Measurements from ENCODE around the gene HDAC9. TPM values are rescaled to one million over a fixed set of nuclear protein-coding genes. Genes with fewer than 3 reads are reported as not detected.

Gene HDAC9
- total and polyA plus RNA-seq, 7 experiments from 2014 or later: 0.08 to 32.1 (median 0.30) TPM

DNA sequence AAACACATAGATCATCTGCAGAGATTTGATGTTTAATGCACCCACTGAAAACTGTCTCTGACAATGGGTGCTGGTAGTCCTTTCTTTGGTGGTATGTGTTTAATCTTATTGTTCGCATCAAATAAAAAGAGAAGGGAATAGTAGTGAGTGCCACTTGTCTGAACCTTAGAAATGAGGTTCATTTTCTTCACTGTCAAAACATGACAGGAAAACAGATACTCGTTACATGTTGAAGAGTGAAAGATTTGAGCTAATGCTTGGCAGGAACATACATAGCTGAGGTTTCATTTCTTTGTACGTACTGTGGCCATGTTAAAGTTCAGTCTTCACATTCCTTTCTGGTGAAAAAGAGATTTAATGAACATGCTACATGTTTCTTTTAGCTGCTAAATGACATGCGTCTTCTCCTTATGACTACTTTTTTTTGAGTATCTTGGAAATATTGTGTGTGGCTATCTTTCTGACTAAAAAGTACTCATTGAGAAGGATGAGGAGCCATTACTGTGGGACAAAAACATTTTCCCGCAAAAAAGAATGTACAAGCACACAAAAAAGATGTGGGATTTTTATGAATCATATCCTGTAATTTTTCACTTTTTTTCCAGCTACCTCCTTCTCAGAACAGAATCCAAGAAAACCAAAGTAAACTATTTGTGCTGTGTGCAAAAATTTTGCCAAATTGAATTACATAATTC is 513.8 kb downstream of the HDAC9 start:
- Histone ChIP-seq H3K4me1 (ENCODE audit: control insufficient read depth in 2 of 2, insufficient read depth in 2 of 2, low read length in 2 of 2) (no peaks in the 10 kb centered on the region), H3K27me3 (ENCODE audit: control insufficient read depth in 2 of 2, insufficient read depth in 2 of 2, low read length in 2 of 2) (no peaks in the 10 kb centered on the region), H3K27ac (ENCODE audit: low read depth, low read length) (no peak overlapping the region), H3K4me3 (ENCODE audit: low read length) (no peak overlapping the region), H3K36me3 (ENCODE audit: control insufficient read depth in 2 of 3, insufficient read depth in 3 of 3, low read length in 3 of 3) (no peaks in the 10 kb centered on the region), H3K9me3 (ENCODE audit: control insufficient read depth in 2 of 3, low read length in 3 of 3) (peaks cover 0 to 4% (median 0%) of the 10 kb centered on the region in 3 experiments)
- no peak overlapping the region for H3K4me3 Mint-ChIP-seq
- DNase-seq (no peak), ATAC-seq (no peak)
- H3K27ac Mint-ChIP-seq: no peak overlapping the region
- H3K36me3 Mint-ChIP-seq: no peaks in the 10 kb centered on the region
- ChIA-PET CTCF (no interaction called here), POLR2A (no interaction called here)
- peaks cover 0 to 19% (median 5%) of the 10 kb centered on the region in 11 donors for H3K9me3 Mint-ChIP-seq
- no peaks in the 10 kb centered on the region for H3K4me1 Mint-ChIP-seq
- intact Hi-C loops (cut with micrococcal nuclease): no loop called here
- no peaks in the 10 kb centered on the region for H3K27me3 Mint-ChIP-seq

DNA sequence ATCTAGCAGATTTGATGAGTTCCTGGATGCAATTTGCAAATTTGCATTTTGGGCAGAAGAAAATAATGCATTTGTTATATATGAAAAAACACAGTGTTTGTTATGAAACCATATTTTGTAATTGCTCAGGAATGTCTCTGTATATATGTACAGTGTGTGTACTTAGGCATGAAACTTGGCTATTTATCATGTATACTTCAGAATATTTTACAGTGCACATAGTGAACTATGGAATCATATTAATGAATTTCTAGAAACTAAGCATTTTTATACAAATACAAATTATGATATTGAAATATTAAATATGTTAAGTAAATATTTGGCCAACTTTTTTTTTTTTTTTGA is 514.4 kb downstream of the HDAC9 start:
- no peaks in the 10 kb centered on the region for H3K4me1 ChIP-seq (ENCODE audit: control insufficient read depth in 2 of 2, insufficient read depth in 2 of 2, low read length in 2 of 2)
- DNase-seq (no peak), ATAC-seq (no peak)
- H3K27me3 ChIP-seq (ENCODE audit: control insufficient read depth in 2 of 2, insufficient read depth in 2 of 2, low read length in 2 of 2): no peaks in the 10 kb centered on the region
- Mint-ChIP-seq H3K27ac (no peak overlapping the region), H3K4me1 (no peaks in the 10 kb centered on the region), H3K4me3 (no peak overlapping the region), H3K36me3 (no peaks in the 10 kb centered on the region), H3K9me3 (peaks cover 0 to 24% (median 6%) of the 10 kb centered on the region in 11 donors), H3K27me3 (no peaks in the 10 kb centered on the region)
- ChIA-PET CTCF (no interaction called here), POLR2A (no interaction called here)
- no peak overlapping the region for H3K27ac ChIP-seq (ENCODE audit: low read depth, low read length)
- no peaks in the 10 kb centered on the region for H3K36me3 ChIP-seq (ENCODE audit: control insufficient read depth in 2 of 3, insufficient read depth in 3 of 3, low read length in 3 of 3)
- intact Hi-C loops (cut with micrococcal nuclease): no loop called here
- H3K4me3 ChIP-seq (ENCODE audit: low read length): no peak overlapping the region
- peaks cover 0 to 4% (median 0%) of the 10 kb centered on the region in 3 experiments for H3K9me3 ChIP-seq (ENCODE audit: control insufficient read depth in 2 of 3, low read length in 3 of 3)

DNA sequence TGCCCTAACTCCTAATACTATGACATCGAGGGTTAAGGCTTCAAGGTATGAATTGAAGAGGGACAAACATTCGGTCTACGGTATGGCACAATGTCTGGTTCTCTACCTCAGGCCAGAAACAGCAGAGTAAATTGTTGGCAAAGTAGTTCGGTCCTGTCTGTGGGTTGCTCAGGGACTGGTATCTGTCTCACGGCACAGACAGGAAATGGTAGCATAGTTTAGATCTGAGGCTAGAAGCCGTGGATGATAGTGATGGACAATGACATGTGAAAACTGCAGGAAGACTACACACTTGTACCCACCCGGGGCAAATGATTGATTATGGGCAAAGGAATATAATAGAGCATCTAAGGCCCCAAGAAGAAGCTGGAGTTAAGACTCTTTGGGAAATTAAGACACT is 515.7 kb downstream of the HDAC9 start:
- Mint-ChIP-seq H3K4me3 (no peak overlapping the region), H3K27ac (no peak overlapping the region), H3K9me3 (peaks cover 0 to 32% (median 7%) of the 10 kb centered on the region in 11 donors), H3K36me3 (no peaks in the 10 kb centered on the region), H3K4me1 (no peaks in the 10 kb centered on the region), H3K27me3 (no peaks in the 10 kb centered on the region)
- Histone ChIP-seq H3K4me1 (ENCODE audit: control insufficient read depth in 2 of 2, insufficient read depth in 2 of 2, low read length in 2 of 2) (no peaks in the 10 kb centered on the region), H3K27ac (ENCODE audit: low read depth, low read length) (no peak overlapping the region), H3K27me3 (ENCODE audit: control insufficient read depth in 2 of 2, insufficient read depth in 2 of 2, low read length in 2 of 2) (no peaks in the 10 kb centered on the region), H3K4me3 (ENCODE audit: low read length) (no peak overlapping the region), H3K36me3 (ENCODE audit: control insufficient read depth in 2 of 3, insufficient read depth in 3 of 3, low read length in 3 of 3) (no peaks in the 10 kb centered on the region), H3K9me3 (ENCODE audit: control insufficient read depth in 2 of 3, low read length in 3 of 3) (peaks cover 0 to 4% (median 0%) of the 10 kb centered on the region in 3 experiments)
- no peak for DNase-seq
- ATAC-seq: no peak
- ChIA-PET POLR2A (no interaction called here), CTCF (no interaction called here)
- intact Hi-C loops (cut with micrococcal nuclease): no loop called here

DNA sequence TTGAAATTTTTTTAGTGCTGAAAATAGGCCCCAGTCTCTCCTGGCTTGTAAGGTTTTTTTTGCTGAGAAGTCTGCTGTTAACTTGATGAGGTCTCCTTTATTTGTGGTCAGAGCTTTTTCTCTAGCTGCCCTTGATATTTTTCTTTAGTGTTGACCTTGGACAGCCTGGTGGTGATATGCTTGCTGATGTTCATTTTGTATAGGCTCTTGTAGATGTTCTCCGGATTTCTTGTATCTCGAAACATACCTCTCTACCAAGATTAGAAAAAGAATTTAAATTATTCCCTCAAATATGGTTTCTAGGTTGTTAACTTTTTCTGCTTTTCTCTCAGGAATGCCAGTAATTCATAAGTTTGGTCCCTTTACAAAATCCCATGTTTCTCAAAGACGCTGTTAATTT is 519.5 kb downstream of the HDAC9 start:
- no peak overlapping the region for H3K27ac ChIP-seq (ENCODE audit: low read depth, low read length)
- H3K36me3 ChIP-seq (ENCODE audit: control insufficient read depth in 2 of 3, insufficient read depth in 3 of 3, low read length in 3 of 3): no peaks in the 10 kb centered on the region
- H3K4me1 ChIP-seq (ENCODE audit: control insufficient read depth in 2 of 2, insufficient read depth in 2 of 2, low read length in 2 of 2): no peaks in the 10 kb centered on the region
- no peak overlapping the region for H3K4me3 Mint-ChIP-seq
- no peaks in the 10 kb centered on the region for H3K36me3 Mint-ChIP-seq
- no peak overlapping the region for H3K4me3 ChIP-seq (ENCODE audit: low read length)
- CTCF ChIA-PET: no interaction called here
- H3K27me3 ChIP-seq (ENCODE audit: control insufficient read depth in 2 of 2, insufficient read depth in 2 of 2, low read length in 2 of 2): no peaks in the 10 kb centered on the region
- ATAC-seq: no peak
- H3K9me3 ChIP-seq (ENCODE audit: control insufficient read depth in 2 of 3, low read length in 3 of 3): peaks cover 0 to 4% (median 0%) of the 10 kb centered on the region in 3 experiments
- H3K27ac Mint-ChIP-seq: no peak overlapping the region
- DNase-seq: no peak
- H3K4me1 Mint-ChIP-seq: no peaks in the 10 kb centered on the region
- intact Hi-C loops (cut with micrococcal nuclease): no loop called here
- POLR2A ChIA-PET: no interaction called here
- H3K27me3 Mint-ChIP-seq: no peaks in the 10 kb centered on the region
- H3K9me3 Mint-ChIP-seq: peaks cover 0 to 43% (median 9%) of the 10 kb centered on the region in 11 donors

GRCh38 chr7:19016140-19016539 is 520.6 kb downstream of the HDAC9 start:
- H3K27me3 Mint-ChIP-seq: no peaks in the 10 kb centered on the region
- no peak for DNase-seq
- no peaks in the 10 kb centered on the region for H3K4me1 ChIP-seq (ENCODE audit: control insufficient read depth in 2 of 2, insufficient read depth in 2 of 2, low read length in 2 of 2)
- no peak for ATAC-seq
- H3K9me3 ChIP-seq (ENCODE audit: control insufficient read depth in 2 of 3, low read length in 3 of 3): peaks cover 0 to 3% (median 0%) of the 10 kb centered on the region in 3 experiments
- POLR2A ChIA-PET: no interaction called here
- no peak overlapping the region for H3K4me3 Mint-ChIP-seq
- CTCF ChIA-PET: no interaction called here
- H3K27me3 ChIP-seq (ENCODE audit: control insufficient read depth in 2 of 2, insufficient read depth in 2 of 2, low read length in 2 of 2): no peaks in the 10 kb centered on the region
- no peaks in the 10 kb centered on the region for H3K4me1 Mint-ChIP-seq
- H3K9me3 Mint-ChIP-seq: peaks cover 0 to 39% (median 9%) of the 10 kb centered on the region in 11 donors
- intact Hi-C loops (cut with micrococcal nuclease): no loop called here
- H3K4me3 ChIP-seq (ENCODE audit: low read length): no peak overlapping the region
- no peak overlapping the region for H3K27ac ChIP-seq (ENCODE audit: low read depth, low read length)
- no peak overlapping the region for H3K27ac Mint-ChIP-seq
- H3K36me3 Mint-ChIP-seq: no peaks in the 10 kb centered on the region
- H3K36me3 ChIP-seq (ENCODE audit: control insufficient read depth in 2 of 3, insufficient read depth in 3 of 3, low read length in 3 of 3): no peaks in the 10 kb centered on the region

DNA sequence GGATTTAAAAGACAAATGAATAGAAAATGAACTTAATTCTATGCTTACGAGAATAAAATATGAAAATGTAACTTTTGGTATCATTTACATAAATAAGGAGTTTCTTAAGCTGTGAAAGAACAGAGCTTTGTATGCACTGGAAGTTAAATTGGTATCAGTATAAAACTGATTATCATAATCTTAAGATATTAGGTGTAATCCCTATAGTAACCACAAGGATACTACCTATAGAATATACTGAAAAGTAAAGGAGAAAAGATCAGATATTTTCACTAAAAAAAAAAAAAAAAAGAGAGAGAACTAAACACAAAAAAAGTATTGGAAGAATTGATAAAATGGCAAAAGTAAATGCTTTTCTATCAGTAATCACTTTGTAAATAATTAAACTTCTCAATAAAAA is 521.8 kb downstream of the HDAC9 start:
- Mint-ChIP-seq H3K9me3 (peaks cover 0 to 39% (median 9%) of the 10 kb centered on the region in 11 donors), H3K27me3 (no peaks in the 10 kb centered on the region), H3K4me3 (no peak overlapping the region), H3K27ac (no peak overlapping the region), H3K36me3 (no peaks in the 10 kb centered on the region), H3K4me1 (no peaks in the 10 kb centered on the region)
- Histone ChIP-seq H3K27ac (ENCODE audit: low read depth, low read length) (no peak overlapping the region), H3K4me1 (ENCODE audit: control insufficient read depth in 2 of 2, insufficient read depth in 2 of 2, low read length in 2 of 2) (no peaks in the 10 kb centered on the region), H3K9me3 (ENCODE audit: control insufficient read depth in 2 of 3, low read length in 3 of 3) (no peaks in the 10 kb centered on the region), H3K36me3 (ENCODE audit: control insufficient read depth in 2 of 3, insufficient read depth in 3 of 3, low read length in 3 of 3) (no peaks in the 10 kb centered on the region), H3K4me3 (ENCODE audit: low read length) (no peak overlapping the region), H3K27me3 (ENCODE audit: control insufficient read depth in 2 of 2, insufficient read depth in 2 of 2, low read length in 2 of 2) (no peaks in the 10 kb centered on the region)
- DNase-seq (no peak), ATAC-seq (no peak)
- POLR2A ChIA-PET: no interaction called here
- intact Hi-C loops (cut with micrococcal nuclease): no loop called here
- CTCF ChIA-PET: interaction anchor here (0.7 kb wide), 1 partner anchor 129 kb away, joined by 3 read pairs; no protein-coding TSS in a partner anchor

DNA sequence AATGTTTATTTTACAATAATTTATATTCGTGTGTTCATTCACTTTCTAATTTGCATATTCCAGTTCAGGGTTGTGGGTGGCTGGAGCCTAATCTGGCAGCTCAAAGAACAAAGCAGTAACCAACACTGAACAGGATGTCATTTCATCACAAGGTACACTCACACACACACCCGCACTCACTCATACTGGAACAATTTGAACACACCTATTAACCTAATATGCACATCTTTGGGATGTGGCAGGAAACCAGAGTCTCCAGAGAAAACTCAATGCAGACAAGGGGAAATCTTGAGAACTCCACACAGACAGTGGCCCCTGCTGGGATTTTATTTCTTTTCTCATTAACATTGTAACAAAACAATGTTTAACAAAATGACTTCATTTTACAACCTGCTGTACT is 524.5 kb downstream of the HDAC9 start:
- no peaks in the 10 kb centered on the region for H3K4me1 Mint-ChIP-seq
- H3K9me3 Mint-ChIP-seq: peaks cover 0 to 27% (median 6%) of the 10 kb centered on the region in 11 donors
- no peaks in the 10 kb centered on the region for H3K27me3 Mint-ChIP-seq
- ATAC-seq (no peak), DNase-seq (no peak)
- POLR2A ChIA-PET: no interaction called here
- no peak overlapping the region for H3K27ac Mint-ChIP-seq
- Histone ChIP-seq H3K4me3 (ENCODE audit: low read length) (no peak overlapping the region), H3K9me3 (ENCODE audit: control insufficient read depth in 2 of 3, low read length in 3 of 3) (no peaks in the 10 kb centered on the region), H3K27me3 (ENCODE audit: control insufficient read depth in 2 of 2, insufficient read depth in 2 of 2, low read length in 2 of 2) (no peaks in the 10 kb centered on the region), H3K36me3 (ENCODE audit: control insufficient read depth in 2 of 3, insufficient read depth in 3 of 3, low read length in 3 of 3) (no peaks in the 10 kb centered on the region), H3K27ac (ENCODE audit: low read depth, low read length) (no peak overlapping the region), H3K4me1 (ENCODE audit: control insufficient read depth in 2 of 2, insufficient read depth in 2 of 2, low read length in 2 of 2) (no peaks in the 10 kb centered on the region)
- CTCF ChIA-PET: no interaction called here
- intact Hi-C loops (cut with micrococcal nuclease): no loop called here
- H3K36me3 Mint-ChIP-seq: no peaks in the 10 kb centered on the region
- H3K4me3 Mint-ChIP-seq: no peak overlapping the region
